NCI-H2081 treated with DMSO at 0.1 percent for 48 hours (cell line): ENCODE measurements around the gene ZSWIM6.

Experiments
- DNase-seq: peaks from one replicate; lab custom pipeline; 2025; lab: John Stamatoyannopoulos, UW

The ZSWIM6 gene

GRCh38 chr5:61441742-61442141 is 109.7 kb downstream of the ZSWIM6 start:
- no peak for DNase-seq

DNA sequence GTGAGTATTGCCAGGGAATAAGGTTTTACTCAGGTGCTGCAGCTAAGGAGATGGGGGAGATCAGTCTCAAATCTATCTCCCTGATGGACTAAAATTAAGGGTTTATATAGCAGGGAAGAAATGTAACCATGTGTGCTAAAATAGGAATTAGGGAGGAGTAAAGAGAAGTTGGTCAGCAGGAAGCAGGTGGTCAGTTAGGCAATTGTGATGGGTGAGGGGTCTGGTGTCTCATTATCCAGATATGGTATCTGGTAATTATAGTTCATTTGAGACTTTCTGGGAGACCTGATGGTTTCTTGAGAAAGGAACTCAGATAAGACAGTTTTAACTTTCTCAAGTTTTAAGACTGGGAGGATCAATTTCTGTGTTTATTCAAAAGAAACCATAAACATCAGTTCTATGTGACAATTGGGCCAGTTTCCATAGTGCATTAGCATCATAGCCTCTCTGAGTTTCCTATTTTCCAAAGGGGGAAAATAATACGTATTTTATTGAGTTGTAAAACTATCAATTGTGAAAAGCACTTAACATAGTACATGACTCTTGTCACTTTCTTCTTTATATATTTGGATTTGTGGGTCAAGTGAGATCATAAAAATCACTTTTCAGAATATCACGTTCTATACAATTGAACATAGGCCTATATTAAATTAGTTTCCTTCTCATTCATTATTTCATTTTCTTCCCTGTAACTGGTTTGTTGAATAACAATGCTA is 115.9 kb downstream of the ZSWIM6 start:
- DNase-seq: no peak

GRCh38 chr5:61449804-61450492 is 117.9 kb downstream of the ZSWIM6 start:
- DNase-seq: no peak

DNA sequence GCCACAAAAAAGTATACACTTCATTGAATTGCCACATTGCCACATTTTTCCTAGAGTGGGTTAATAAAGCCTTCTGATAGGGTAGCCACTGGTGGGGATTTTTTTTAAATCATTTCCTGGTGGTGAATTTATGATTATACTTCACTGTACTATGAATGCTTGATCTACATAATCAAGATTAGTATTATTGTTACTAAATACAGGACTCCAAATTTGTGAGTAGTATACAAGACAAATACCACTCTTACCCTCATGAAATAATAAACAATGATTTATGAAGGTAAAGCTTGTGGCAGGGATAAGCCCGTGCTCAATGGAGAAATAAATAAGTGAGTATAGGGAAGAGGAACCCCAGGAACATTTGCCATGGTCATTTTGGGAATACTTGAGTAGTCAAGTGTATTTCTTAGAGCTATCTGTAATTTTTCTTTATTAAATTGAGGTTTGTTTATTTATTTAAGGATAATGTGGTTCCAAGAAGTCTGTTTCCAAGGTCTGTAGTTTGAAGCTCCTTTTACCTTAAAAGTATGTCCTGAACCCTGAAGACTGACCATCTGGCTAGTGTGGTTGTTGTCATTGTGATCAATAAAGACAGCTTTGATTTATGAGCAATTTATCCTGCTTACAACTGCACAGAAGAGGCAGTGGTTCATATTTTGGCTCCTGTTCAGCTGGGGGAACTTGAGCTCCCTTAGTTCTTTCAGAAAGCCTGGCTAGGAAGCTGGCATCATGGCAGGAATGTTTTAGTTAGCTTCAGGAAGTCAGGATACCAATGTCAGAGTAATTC is 118.6 kb downstream of the ZSWIM6 start:
- DNase-seq: no peak

DNA sequence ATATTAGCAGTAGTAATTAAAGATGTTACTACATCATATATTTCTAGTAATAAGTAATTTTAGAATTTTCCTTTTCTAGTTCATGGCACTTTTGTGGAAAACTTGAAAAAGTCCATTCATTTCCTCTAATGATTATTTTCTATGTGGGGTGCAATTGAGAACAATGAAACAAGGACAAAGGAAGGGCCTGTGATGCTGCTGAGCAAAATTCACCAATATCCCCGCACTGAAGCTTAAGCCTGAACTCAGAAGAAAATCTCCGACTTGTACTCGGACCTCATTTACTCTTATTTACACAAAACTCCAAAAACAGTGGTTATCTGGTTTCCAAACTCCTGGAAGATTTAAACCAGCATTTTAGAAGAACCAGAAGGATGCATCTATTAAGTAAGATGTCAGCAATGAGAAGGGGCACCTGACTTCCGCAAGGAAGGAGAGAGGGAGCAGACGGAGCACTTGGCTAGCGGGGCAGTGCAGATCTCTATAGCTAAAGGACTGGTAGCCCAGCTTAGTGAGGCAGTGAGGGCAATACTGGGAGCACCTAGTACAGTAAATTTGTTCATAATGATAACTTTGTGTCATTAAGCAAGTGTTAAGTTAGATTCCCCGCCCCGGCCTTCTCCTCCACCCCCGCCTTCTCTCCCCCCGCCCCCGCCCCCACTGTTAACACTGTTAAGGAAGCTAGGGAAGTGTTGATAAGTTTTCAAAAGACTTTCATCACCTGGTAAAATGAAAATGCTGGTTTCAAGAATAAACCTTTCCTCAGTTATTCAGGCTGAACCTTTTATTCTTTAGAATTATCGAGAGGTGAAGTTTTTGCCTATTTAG is 123.3 kb downstream of the ZSWIM6 start:
- no peak for DNase-seq

- no peak for DNase-seq
Measured at GRCh38 chr5:61460471-61460870, 128.4 kb downstream of the ZSWIM6 start.

- DNase-seq: no peak
Measured at GRCh38 chr5:61461417-61461816, 129.4 kb downstream of the ZSWIM6 start.

- no peak for DNase-seq
Measured at GRCh38 chr5:61461926-61462325, 129.9 kb downstream of the ZSWIM6 start.

GRCh38 chr5:61463596-61463995 is 131.5 kb downstream of the ZSWIM6 start:
- no peak for DNase-seq

DNA sequence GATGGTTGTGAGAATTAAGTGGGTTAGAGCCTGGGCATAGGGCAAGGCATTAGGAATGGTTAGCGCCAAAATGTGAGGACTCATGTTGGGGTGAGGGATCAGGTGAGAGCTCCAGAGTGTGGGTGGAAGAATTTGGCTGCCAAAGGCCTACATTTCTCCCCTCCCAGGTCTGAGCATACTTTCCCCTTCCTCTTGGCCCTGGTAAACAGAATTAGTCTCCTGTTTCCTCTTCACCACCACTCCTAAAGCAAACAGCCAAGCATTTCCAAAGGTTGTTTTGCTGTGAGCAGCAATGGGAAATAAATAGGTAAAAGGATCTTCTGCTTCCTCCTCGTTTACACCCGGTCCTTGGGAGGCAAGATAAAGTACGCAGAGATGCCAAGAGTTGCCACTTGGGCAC is 132.5 kb downstream of the ZSWIM6 start:
- no peak for DNase-seq

DNA sequence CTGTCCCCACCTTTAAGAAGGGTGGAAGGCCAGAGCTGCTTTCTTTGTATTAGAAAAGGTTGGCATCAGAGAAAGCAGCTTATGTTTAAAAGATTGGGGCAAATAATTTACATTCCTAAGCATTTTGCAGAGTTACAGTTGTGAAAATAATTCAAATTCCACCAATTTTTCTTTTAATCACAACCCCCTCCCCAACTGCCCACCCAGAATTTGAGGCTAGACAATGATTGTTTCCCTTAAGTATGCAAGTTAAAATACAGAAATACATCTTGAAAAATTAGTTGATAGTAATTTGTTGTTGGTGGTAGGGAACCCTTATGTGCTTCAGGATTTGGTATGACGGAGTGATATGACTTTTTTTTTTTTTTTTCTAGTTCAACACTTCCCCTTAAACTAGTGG is 133.0 kb downstream of the ZSWIM6 start:
- DNase-seq: no peak

DNA sequence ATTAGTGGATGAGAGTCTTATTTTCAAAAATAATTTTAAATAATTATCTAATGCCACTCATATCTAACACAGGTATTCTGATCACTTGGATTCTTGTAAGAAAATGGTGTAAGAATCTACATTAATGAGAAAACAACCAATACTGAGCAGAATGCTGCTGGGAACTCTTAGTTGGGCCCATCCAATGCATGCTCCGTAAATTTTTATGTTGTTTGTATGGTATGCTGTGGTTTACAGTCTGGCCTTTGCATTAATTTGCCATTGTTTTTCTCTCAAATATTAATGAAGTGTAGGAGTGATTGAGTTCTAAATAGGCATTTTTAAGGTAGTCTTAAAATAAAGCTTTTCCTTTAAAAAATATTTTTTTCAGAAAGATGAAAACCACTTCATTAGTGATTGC is 133.4 kb downstream of the ZSWIM6 start:
- DNase-seq: no peak

DNA sequence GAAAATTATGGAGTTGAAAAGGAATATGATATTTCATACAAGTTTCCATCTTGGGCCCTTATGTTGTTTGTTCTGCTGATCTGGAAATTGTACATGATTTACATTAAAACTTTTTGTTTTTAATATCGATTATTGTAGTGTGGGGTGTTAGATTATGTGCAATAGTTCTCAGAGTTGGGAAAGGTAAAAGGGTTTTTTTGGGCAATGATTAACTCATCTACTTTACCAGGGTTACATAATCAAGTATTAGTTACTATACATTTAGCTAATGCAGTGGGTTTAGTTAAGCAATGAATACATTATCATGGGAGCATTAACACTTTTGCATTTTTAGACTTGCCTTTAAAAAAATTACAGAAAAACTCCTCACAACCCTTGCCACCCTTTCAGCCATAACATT is 134.0 kb downstream of the ZSWIM6 start:
- DNase-seq: no peak

GRCh38 chr5:61467766-61468482 is 135.9 kb downstream of the ZSWIM6 start:
- no peak for DNase-seq

DNA sequence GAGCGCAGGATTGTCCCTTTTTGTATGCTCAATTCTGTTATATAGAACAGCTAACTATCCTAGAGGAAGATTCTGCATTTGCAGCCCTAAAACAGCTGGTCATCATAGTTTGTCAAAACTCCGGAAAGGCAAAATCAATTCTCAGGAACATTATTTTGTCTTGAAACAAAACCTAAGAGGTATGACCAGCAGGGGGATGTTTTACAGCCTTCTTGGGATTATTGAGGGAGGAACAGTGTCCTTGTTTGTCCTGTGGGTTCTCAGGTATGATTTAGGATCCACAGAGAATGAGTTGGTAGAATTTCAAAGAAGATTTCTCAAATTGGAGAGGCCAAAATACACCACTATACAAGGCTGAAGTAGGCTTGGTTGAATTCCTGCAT is 136.4 kb downstream of the ZSWIM6 start:
- DNase-seq: no peak

DNA sequence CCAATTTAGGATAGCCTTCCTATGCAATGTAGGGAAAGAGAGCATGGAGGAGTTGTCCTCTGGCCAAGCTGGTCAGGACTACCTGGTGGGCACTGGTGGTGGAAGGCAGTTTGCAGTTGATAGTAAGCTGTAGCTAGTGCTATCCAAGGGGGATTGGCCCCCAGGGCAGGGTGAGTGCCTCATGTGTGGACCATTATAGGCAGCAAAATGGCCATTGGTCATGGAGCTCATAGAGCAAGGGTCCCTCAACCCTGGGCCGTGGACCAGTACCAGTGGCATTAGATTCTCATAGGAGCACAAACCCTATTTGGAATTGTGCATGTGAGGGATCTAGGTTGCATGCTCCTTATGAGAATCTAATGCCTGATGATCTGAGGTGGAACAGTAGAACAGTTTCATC is 139.3 kb downstream of the ZSWIM6 start:
- no peak for DNase-seq

DNA sequence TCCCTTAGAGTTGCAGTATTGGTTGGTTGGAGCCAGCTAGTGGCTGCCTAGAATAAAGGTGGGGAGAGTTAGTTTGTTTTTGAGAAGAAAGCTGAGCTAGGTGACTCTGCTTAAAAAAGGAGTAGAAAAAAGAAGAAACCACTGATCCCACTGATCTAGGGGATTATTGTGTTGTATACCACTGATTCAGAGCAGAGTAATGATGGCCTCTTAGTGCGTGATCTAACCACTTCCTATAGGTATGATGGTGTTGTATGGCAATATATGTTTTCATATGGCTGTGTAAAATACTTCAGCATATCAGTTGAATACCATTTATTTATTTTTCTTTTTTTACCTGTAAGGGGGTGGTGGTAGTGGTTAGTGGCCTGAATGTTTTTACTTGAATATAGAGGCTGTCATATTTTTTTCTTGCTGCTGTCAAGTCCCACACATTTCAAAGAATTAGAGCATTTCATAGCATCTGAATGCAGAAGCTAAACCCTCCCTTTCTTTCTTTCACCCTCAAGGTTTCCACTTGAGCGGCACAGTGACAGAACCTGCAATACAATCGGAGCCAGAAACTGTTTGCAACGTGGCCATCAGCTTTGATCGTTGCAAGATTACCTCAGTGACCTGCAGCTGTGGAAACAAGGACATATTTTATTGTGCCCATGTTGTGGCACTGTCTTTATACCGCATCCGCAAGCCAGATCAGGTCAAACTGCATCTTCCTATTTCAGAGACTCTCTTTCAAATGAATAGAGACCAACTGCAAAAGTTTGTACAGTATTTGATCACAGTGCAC is 140.3 kb downstream of the ZSWIM6 start:
- DNase-seq: no peak

DNA sequence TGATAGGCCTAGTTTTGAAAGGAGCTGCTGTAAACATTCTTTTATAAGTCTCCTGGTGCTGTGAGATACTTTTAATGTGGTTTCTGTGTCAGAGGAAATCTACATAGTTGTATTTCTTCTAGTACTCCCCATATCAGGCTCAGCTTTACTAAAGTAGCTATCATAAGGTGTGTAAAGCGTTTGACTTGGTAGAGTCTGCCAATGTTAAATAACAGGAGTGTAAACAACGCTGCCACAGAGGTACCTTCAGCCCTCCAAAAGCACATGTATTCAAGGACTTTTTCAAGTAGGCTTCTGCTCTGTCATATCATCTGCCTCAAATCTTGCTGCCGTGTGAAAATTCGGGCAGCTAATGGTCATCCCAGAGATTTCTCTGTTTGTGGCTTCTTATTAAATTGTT is 142.7 kb downstream of the ZSWIM6 start:
- no peak for DNase-seq

DNA sequence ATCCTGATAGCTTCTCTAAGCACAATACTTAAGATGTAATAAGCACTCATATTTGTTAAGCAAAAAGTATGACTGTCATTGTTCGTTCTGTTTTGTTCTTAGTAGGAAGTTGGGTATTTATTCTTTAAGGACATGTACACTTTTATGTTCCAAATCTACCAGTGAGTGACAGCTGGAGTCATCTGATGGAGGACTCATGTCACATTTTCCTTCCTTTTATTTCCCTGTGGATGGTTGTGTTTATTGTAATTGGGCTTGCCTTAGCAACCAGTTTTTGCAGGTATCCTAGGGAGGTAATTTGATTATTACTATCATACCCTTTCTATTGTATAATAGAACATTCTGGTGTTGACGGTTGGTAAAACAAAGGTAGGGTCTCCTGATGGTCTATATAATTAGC is 145.7 kb downstream of the ZSWIM6 start:
- DNase-seq: no peak

DNA sequence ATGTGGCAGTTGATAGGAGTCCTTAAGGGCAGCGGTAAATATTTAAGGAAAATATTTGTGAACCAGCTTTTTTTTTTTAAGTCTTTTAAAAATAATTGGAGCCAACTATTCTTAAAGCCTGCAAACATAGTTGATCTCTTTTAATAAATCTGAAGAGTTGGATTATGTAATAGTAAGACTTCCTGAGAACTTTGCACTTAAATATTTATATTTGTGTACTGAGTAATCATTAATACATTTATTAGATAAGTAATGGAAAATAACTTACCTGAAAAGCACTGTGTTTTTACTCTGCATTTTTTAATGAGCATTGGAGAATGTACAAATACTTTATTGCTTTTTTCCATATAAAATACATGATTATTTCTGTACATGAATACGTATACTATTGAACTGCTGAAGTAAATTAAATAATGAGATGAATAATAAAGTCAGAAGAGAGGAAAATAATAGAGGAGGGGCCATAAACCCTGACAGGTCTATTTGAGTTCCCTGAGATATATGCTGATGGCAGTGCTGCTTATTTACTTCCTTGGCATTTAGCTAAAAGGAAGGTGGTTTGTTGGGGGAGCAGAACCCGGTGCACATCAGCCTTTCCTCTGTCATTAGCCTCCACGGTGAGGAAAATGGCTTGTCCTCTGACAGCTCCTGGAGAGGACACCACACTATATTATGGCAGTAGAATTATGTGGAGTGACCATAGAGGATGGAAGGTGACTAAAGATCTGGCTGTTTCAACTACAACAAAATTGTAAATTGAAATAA is 148.0 kb downstream of the ZSWIM6 start:
- DNase-seq: no peak
